Panc1 (cell line): ENCODE results near the gene CELF2. TPM values are rescaled to one million over a fixed set of nuclear protein-coding genes. Genes with fewer than 3 reads are reported as not detected.

Experiments
- ATAC-seq: fragments of 200-7000 bp; cut with Tn5 transposase; 2 replicates; pipeline ENCODE4 v1.9.1; 2020; ENCODE audit warnings: mild to moderate bottlenecking, moderate library complexity
- BruUV-seq: library from RNA; stranded (reverse); fragments of 400-500 nt; replicated peaks from 2 replicates; lab custom pipeline; 2021; lab: Mats Ljungman, UMichigan
- CTCF ChIA-PET: fragments of 300-600 bp; sonication (Branson Sonifier 250); formaldehyde crosslinking; loops from one replicate; lab custom pipeline; 2022; ENCODE audit warnings: antibody characterized with exemption; lab: Charles Lee
- POLR2A ChIA-PET: fragments of 300-600 bp; sonication (Branson Sonifier 250); formaldehyde crosslinking; loops from one replicate; lab custom pipeline; 2022; ENCODE audit warnings: antibody characterized with exemption; lab: Charles Lee
- DNase-seq: peaks from one replicate; pipeline ENCODE4 v3.0.0-alpha.2; 2010; ENCODE audit warnings: low read depth, low spot score
- H3K27ac ChIP-seq: 2 replicates; pipeline ENCODE4 v1.5.1; 2011; ENCODE audit warnings: mild to moderate bottlenecking, low read length, inconsistent platforms
- H3K27me3 ChIP-seq: fragments of 200-500 bp; sonication (Bioruptor generic); 2 replicates; pipeline ENCODE4 v1.6.0; 2014; ENCODE audit warnings: low read length, inconsistent platforms; ENCODE audit not compliant: control insufficient read depth, insufficient read depth
- H3K36me3 ChIP-seq: fragments of 200-500 bp; sonication (Bioruptor generic); 2 replicates; pipeline ENCODE4 v1.5.1; 2014; ENCODE audit warnings: inconsistent platforms, mild to moderate bottlenecking, low read length, moderate library complexity; ENCODE audit not compliant: control insufficient read depth, insufficient read depth
- H3K4me1 ChIP-seq: 2 replicates; pipeline ENCODE4 v1.5.1; 2011; ENCODE audit warnings: inconsistent platforms, mild to moderate bottlenecking, low read length, moderate library complexity; ENCODE audit not compliant: control insufficient read depth, insufficient read depth
- H3K4me3 ChIP-seq, 2 experiments: 2 replicates each; pipeline ENCODE4 v1.5.1; 2011 to 2012; ENCODE audit warnings: low read depth in 2 of 2, low read length in 2 of 2, mild to moderate bottlenecking in 2 of 2, inconsistent platforms in 1 of 2, moderate library complexity in 1 of 2
- H3K9me3 ChIP-seq: fragments of 200-500 bp; sonication (Bioruptor generic); 2 replicates; pipeline ENCODE4 v1.5.1; 2014; ENCODE audit warnings: low read depth, mild to moderate bottlenecking, inconsistent platforms, low read length, moderate library complexity; ENCODE audit not compliant: control insufficient read depth, insufficient read depth
- CTCF ChIP-seq: fragments of 450-650 bp; IDR thresholded peaks from 2 replicates; pipeline ENCODE4 v1.5.1; 2017; ENCODE audit warnings: mild to moderate bottlenecking
- POLR2AphosphoS5 ChIP-seq: IDR thresholded peaks from 2 replicates; pipeline ENCODE4 v1.6.1; 2012; ENCODE audit warnings: mild to moderate bottlenecking, low read depth, low read length, moderate library complexity
- REST ChIP-seq, 2 experiments: IDR thresholded peaks; 2 replicates each; pipeline ENCODE4 v1.6.1; 2011 to 2012; ENCODE audit warnings: low read depth in 2 of 2, control low read depth in 1 of 2, low read length in 1 of 2, mild to moderate bottlenecking in 1 of 2, moderate library complexity in 1 of 2; ENCODE audit not compliant: insufficient read depth in 1 of 2
- SIN3A ChIP-seq: IDR thresholded peaks from 2 replicates; pipeline ENCODE4 v1.6.1; 2012; ENCODE audit warnings: low read depth, mild to moderate bottlenecking, low read length, moderate library complexity, borderline replicate concordance; ENCODE audit not compliant: insufficient read depth
- TCF7L2 ChIP-seq: IDR thresholded peaks from 2 replicates; pipeline ENCODE4 v1.6.1; 2011; ENCODE audit warnings: mild to moderate bottlenecking, low read depth, low read length, inconsistent platforms
- in situ Hi-C: cut with HindIII; loops from 2 replicates; pipeline ENCODE4 v1.10.0; 2016; ENCODE audit warnings: low sequenced_read_pairs, low pct_unique_long_range_greater_than_20kb
- intact Hi-C: fragments of 100-400 bp; cut with micrococcal nuclease; formaldehyde crosslinking; loops from one replicate; pipeline ENCODE4 v1.10.0; 2022; ENCODE audit not compliant: unreplicated experiment
- total RNA-seq: library from RNA; stranded (reverse); gene quantifications from one replicate; pipeline ENCODE4 v1.2.1, GENCODE V29; 2021; ENCODE audit not compliant: unreplicated experiment

The CELF2 gene
- total RNA-seq, 1 experiment from 2014 or later, result 0.44 TPM

- no peak for ATAC-seq
These were observed 206.0 kb downstream of the CELF2 start for GRCh38 chr10:11223507-11224140.

GRCh38 chr10:11224321-11224720, 206.6 kb downstream of the CELF2 start:
- in situ Hi-C loops (no loop called here), intact Hi-C loops (no loop called here)
- H3K4me3 ChIP-seq, result no peak overlapping the region
- DNase-seq, result no peak
- POLR2A ChIA-PET, result no interaction called here
- no peaks in the 10 kb centered on the region; the same call in 1 of the 2 replicates for H3K27me3 ChIP-seq
- no peaks in the 10 kb centered on the region for H3K36me3 ChIP-seq
- no peaks in the 10 kb centered on the region for H3K9me3 ChIP-seq
- no TSS peak for BruUV-seq
- no peak overlapping the region for H3K27ac ChIP-seq
- CTCF ChIA-PET, result no interaction called here
- TF ChIP-seq CTCF (no peak), REST (IDR thresholded peaks at IDR 0.05; ENCODE audit: insufficient read depth in 1 of 2, low read depth in 2 of 2, low read length in 1 of 2) (no peak), POLR2AphosphoS5 (no peak), TCF7L2 (no peak), SIN3A (no peak)
- H3K4me1 ChIP-seq, result no peaks in the 10 kb centered on the region
- ATAC-seq, result no peak

More at GRCh38 chr10:11223507-11224140, 206.0 kb downstream of the CELF2 start:
- no peaks in the 10 kb centered on the region for H3K4me1 ChIP-seq
- no peaks in the 10 kb centered on the region; the same call in 1 of the 2 replicates for H3K27me3 ChIP-seq
- intact Hi-C loops (no loop called here), in situ Hi-C loops (no loop called here)
- ChIA-PET POLR2A (no interaction called here), CTCF (no interaction called here)
- no peak overlapping the region for H3K27ac ChIP-seq
- no TSS peak for BruUV-seq
- H3K9me3 ChIP-seq, result no peaks in the 10 kb centered on the region
- TF ChIP-seq TCF7L2 (no peak), POLR2AphosphoS5 (no peak), SIN3A (no peak), CTCF (no peak), REST (IDR thresholded peaks at IDR 0.05; ENCODE audit: insufficient read depth in 1 of 2, low read depth in 2 of 2, low read length in 1 of 2) (no peak)
- no peak for DNase-seq
- H3K4me3 ChIP-seq, result no peak overlapping the region
- no peaks in the 10 kb centered on the region for H3K36me3 ChIP-seq
